Measurements from ENCODE around the gene SMCO1. TPM values are rescaled to one million over a fixed set of nuclear protein-coding genes. Genes with fewer than 3 reads are reported as not detected.
"Not testable (repeated sequence)": the region's sequence is repeated elsewhere in the genome, so short reads cannot be mapped to it uniquely, and the experiment has no call there.

SMCO1 gene
- total RNA-seq, 1 donor from 2014 or later: not detected

DNA sequence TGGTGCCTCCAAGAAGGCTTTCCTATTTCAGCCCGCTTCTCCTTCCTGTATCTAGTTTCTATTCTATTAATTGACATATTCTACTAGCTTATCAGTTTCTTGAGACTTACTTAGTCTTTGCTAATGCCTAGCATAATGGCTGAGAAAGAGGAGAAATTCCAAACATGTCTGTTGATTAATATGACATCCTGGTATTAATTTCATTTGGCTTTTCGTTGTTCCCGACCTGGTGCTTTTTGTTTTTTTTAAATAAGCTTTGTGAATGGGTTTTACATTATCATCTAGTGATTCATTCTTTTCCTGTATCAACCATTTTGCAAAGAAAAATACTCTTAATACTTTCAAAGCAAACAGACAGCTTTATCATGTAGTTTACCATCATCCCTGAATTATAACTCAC, 40.1 kb upstream of the SMCO1 start:
- no peak for FAIRE-seq
- Histone ChIP-seq H3K27me3 (ENCODE audit: control insufficient read depth, insufficient read depth, low read length) (no peaks in the 10 kb centered on the region), H3K4me3 (ENCODE audit: low read depth, low read length) (no peak overlapping the region), H3K36me3 (ENCODE audit: control insufficient read depth, insufficient read depth, low read length) (no peaks in the 10 kb centered on the region)
- TF ChIP-seq, protein P1, sequence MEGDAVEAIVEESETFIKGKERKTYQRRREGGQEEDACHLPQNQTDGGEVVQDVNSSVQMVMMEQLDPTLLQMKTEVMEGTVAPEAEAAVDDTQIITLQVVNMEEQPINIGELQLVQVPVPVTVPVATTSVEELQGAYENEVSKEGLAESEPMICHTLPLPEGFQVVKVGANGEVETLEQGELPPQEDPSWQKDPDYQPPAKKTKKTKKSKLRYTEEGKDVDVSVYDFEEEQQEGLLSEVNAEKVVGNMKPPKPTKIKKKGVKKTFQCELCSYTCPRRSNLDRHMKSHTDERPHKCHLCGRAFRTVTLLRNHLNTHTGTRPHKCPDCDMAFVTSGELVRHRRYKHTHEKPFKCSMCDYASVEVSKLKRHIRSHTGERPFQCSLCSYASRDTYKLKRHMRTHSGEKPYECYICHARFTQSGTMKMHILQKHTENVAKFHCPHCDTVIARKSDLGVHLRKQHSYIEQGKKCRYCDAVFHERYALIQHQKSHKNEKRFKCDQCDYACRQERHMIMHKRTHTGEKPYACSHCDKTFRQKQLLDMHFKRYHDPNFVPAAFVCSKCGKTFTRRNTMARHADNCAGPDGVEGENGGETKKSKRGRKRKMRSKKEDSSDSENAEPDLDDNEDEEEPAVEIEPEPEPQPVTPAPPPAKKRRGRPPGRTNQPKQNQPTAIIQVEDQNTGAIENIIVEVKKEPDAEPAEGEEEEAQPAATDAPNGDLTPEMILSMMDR (IDR thresholded peaks at IDR 0.05; ENCODE audit: insufficient read depth, low read length, severe bottlenecking): no peak
- no peak for DNase-seq (ENCODE audit: low read depth)

GRCh38 chr3:196554205-196554604, 39.1 kb upstream of the SMCO1 start:
- no peak for DNase-seq (ENCODE audit: low read depth)
- Histone ChIP-seq H3K4me3 (ENCODE audit: low read depth, low read length) (no peak overlapping the region), H3K27me3 (ENCODE audit: control insufficient read depth, insufficient read depth, low read length) (no peaks in the 10 kb centered on the region), H3K36me3 (ENCODE audit: control insufficient read depth, insufficient read depth, low read length) (no peaks in the 10 kb centered on the region)
- no peak for FAIRE-seq
- TF ChIP-seq, protein P1 (IDR thresholded peaks at IDR 0.05; ENCODE audit: insufficient read depth, low read length, severe bottlenecking): no peak

DNA sequence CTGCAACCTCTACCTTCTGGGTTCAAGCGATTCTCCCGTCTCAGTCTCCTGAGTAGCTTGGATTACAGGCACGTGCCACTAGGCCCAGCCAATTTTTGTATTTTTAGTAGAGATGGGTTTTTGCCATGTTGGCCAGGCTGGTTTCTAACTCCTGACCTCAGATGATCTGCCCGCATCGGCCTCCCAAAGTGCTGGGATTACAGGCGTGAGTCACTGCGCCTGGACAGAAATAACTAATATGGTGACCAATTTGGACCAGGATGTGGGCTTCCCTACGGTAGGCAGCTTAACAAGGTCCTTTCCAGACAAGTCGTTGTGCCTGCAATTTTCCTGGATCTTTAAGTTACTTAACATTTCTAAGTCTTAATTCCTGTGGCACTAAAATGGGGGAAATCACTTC, 38.4 kb upstream of the SMCO1 start:
- Histone ChIP-seq H3K4me3 (ENCODE audit: low read depth, low read length) (no peak overlapping the region), H3K36me3 (ENCODE audit: control insufficient read depth, insufficient read depth, low read length) (no peaks in the 10 kb centered on the region), H3K27me3 (ENCODE audit: control insufficient read depth, insufficient read depth, low read length) (no peaks in the 10 kb centered on the region)
- no peak for DNase-seq (ENCODE audit: low read depth)
- TF ChIP-seq, protein P1 (IDR thresholded peaks at IDR 0.05; ENCODE audit: insufficient read depth, low read length, severe bottlenecking): no peak
- FAIRE-seq: no peak

GRCh38 chr3:196552253-196552652, 37.1 kb upstream of the SMCO1 start:
- H3K36me3 ChIP-seq (ENCODE audit: control insufficient read depth, insufficient read depth, low read length): no peaks in the 10 kb centered on the region
- no peaks in the 10 kb centered on the region for H3K27me3 ChIP-seq (ENCODE audit: control insufficient read depth, insufficient read depth, low read length)
- FAIRE-seq: no peak

DNA sequence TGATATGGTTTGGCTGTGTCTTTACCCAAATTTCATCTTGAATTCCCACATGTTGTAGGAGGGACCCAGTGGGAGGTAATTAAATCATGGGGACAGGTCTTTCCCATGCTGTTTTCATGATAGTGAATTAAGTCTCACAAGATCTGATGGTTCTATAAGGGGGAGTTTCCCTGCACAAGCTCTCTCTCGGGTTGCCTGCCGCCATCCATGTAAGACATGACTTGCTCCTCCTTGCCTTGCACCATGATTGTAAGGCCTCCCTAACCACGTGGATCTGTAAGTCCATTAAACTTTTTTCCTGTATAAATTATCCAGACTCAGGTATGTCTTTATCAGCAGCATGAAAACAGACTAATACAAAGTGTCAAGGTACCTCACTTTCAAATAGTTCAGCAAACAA, 35.0 kb upstream of the SMCO1 start:
- not testable (repeated sequence) for H3K36me3 ChIP-seq (ENCODE audit: control insufficient read depth, insufficient read depth, low read length); FAIRE-seq; H3K27me3 ChIP-seq (ENCODE audit: control insufficient read depth, insufficient read depth, low read length); H3K4me3 ChIP-seq (ENCODE audit: low read depth, low read length); DNase-seq (ENCODE audit: low read depth)

More at GRCh38 chr3:196552253-196552652, 37.1 kb upstream of the SMCO1 start:
- no peak overlapping the region for H3K4me3 ChIP-seq (ENCODE audit: low read depth, low read length)
- no peak for DNase-seq (ENCODE audit: low read depth)
- TF ChIP-seq, protein P1 (IDR thresholded peaks at IDR 0.05; ENCODE audit: insufficient read depth, low read length, severe bottlenecking): no peak

DNA sequence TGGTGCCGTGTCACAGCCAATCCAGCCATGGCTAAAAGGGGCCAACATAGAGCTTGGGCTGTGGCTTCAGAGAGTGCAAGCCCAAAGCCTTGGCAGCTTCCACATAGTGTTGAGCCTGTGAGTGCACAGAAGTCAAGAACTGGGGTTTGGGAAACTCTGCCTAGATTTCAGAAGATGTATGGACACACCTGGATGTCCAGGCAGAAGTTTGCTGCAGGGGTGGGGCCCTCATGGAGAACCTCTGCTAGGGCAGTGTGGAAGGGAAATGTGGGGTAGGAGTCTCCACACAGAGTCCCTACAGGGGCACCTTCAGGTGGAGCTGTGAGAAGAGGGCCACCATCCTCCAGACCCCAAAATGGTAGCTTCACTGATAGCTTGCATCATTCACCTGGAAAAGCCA, 34.2 kb upstream of the SMCO1 start:
- not testable (repeated sequence) for DNase-seq (ENCODE audit: low read depth); H3K27me3 ChIP-seq (ENCODE audit: control insufficient read depth, insufficient read depth, low read length); H3K36me3 ChIP-seq (ENCODE audit: control insufficient read depth, insufficient read depth, low read length); H3K4me3 ChIP-seq (ENCODE audit: low read depth, low read length); FAIRE-seq

GRCh38 chr3:196547067-196547466, 31.9 kb upstream of the SMCO1 start:
- H3K4me3 ChIP-seq (ENCODE audit: low read depth, low read length): no peak overlapping the region
- FAIRE-seq: no peak
- DNase-seq (ENCODE audit: low read depth): no peak
- H3K36me3 ChIP-seq (ENCODE audit: control insufficient read depth, insufficient read depth, low read length): no peaks in the 10 kb centered on the region
- H3K27me3 ChIP-seq (ENCODE audit: control insufficient read depth, insufficient read depth, low read length): no peaks in the 10 kb centered on the region
- TF ChIP-seq, protein P1 (IDR thresholded peaks at IDR 0.05; ENCODE audit: insufficient read depth, low read length, severe bottlenecking): no peak

Data from bronchial epithelial cell (primary cell).